ENCODE results near the gene APOB.

Gene APOB

GRCh38 chr2:21002814-21003192, 41.1 kb downstream of the APOB start:
- no peak for DNase-seq

- no peak for DNase-seq
These were observed 41.7 kb downstream of the APOB start for GRCh38 chr2:21001988-21002813.

- no peak for DNase-seq
These were observed 42.5 kb downstream of the APOB start for GRCh38 chr2:21001225-21001946.

- no peak for DNase-seq
These were observed 43.8 kb downstream of the APOB start for GRCh38 chr2:20999906-21000645.

- no peak for DNase-seq
These were observed 44.6 kb downstream of the APOB start for GRCh38 chr2:20998972-20999905.

GRCh38 chr2:20997953-20998722, 45.7 kb downstream of the APOB start:
- DNase-seq = no peak

- no peak for DNase-seq
These were observed 49.7 kb downstream of the APOB start for GRCh38 chr2:20994130-20994529.

- DNase-seq = no peak
These were observed 51.6 kb downstream of the APOB start for GRCh38 chr2:20992201-20992711.

- no peak for DNase-seq
These were observed 53.1 kb downstream of the APOB start for GRCh38 chr2:20990442-20991430.

GRCh38 chr2:20989404-20989803, 54.5 kb downstream of the APOB start:
- DNase-seq = no peak

- no peak for DNase-seq
These were observed 55.0 kb downstream of the APOB start for GRCh38 chr2:20988905-20989304.

- DNase-seq = no peak
These were observed 57.6 kb downstream of the APOB start for GRCh38 chr2:20986024-20986939.

- DNase-seq = no peak
These were observed 58.8 kb downstream of the APOB start for GRCh38 chr2:20985062-20985461.

- DNase-seq = no peak
These were observed 59.5 kb downstream of the APOB start for GRCh38 chr2:20984408-20984807.

- DNase-seq = no peak
These were observed 60.0 kb downstream of the APOB start for GRCh38 chr2:20983844-20984243.

GRCh38 chr2:20982861-20983260, 61.0 kb downstream of the APOB start:
- DNase-seq = no peak

GRCh38 chr2:20977520-20978180, 66.2 kb downstream of the APOB start:
- no peak for DNase-seq

GRCh38 chr2:20976527-20976926, 67.3 kb downstream of the APOB start:
- DNase-seq = no peak
